ENCODE measurements around the gene MBD5.

- TF ChIP-seq CTCF (IDR thresholded peaks at IDR 0.05), result no peak
- TF ChIP-seq POLR2A (IDR thresholded peaks at IDR 0.05), result no peak
These were observed 525.4 kb downstream of the MBD5 start for GRCh38 chr2:148546270-148546669.

Measured in prostate gland (tissue), 2 donors.